Umbilical cord (tissue), 2 donors: ENCODE data around the gene GNA12. TPM values are rescaled to one million over a fixed set of nuclear protein-coding genes. Genes with fewer than 3 reads are reported as not detected.
A peak's percentile ranks its signal among the peaks of the same experiment; 100 is the strongest.
"Not testable (repeated sequence)": the region's sequence is repeated elsewhere in the genome, so short reads cannot be mapped to it uniquely, and the experiment has no call there.

Experiments
- DNase-seq: peaks from one replicate; pipeline ENCODE4 v3.0.0-alpha.2; 2015; ENCODE audit warnings: low spot score
- total RNA-seq: library from RNA; depleted of rRNA; stranded (reverse); fragments of >200 nt; gene quantifications from one replicate; pipeline ENCODE4 v1.2.3, GENCODE V29; 2014; ENCODE audit warnings: low replicate concordance; ENCODE audit not compliant: insufficient read depth

The GNA12 gene
- total RNA-seq, 1 donor from 2014 or later = 34.7 TPM

- no peak for DNase-seq
Measured at GRCh38 chr7:2729031-2729892, 114.8 kb downstream of the GNA12 start.

- no peak for DNase-seq
Measured at GRCh38 chr7:2728316-2729030, 115.6 kb downstream of the GNA12 start.

GRCh38 chr7:2727206-2727605 is 116.9 kb downstream of the GNA12 start:
- not testable (repeated sequence) for DNase-seq

DNA sequence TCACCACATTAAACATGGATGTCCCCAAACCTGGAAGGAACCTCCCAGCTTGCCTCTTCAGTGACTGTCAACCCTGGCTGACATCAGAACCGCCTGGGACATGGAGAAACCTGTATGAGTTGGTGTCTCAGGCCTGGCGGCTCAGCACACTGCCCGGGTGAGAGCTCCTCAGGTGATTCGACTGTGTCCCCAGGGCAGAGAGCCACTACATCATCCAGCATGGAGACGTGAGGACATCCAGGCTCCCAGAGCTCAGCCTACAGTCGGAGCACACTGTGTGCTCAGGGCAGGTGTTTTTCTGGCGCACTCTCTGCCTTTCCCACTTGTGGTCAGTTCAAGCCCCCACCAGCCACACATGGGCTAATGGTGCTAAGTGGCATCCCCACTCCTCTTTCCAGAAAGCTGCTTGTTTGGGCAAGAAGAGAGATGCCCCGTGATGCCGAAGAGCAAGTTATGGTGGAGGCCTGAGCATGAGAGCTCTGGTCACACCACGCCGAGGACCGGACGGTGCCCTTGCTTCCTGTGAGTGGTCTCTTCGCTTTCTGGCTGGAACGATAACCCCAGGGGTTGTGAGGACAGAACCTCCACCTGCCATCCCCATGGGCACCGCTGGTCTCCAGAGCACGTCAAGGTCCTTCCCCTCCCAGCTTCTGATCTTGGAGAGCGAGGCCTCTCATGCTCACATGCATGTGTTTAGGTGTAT is 117.6 kb downstream of the GNA12 start:
- DNase-seq = no peak

DNA sequence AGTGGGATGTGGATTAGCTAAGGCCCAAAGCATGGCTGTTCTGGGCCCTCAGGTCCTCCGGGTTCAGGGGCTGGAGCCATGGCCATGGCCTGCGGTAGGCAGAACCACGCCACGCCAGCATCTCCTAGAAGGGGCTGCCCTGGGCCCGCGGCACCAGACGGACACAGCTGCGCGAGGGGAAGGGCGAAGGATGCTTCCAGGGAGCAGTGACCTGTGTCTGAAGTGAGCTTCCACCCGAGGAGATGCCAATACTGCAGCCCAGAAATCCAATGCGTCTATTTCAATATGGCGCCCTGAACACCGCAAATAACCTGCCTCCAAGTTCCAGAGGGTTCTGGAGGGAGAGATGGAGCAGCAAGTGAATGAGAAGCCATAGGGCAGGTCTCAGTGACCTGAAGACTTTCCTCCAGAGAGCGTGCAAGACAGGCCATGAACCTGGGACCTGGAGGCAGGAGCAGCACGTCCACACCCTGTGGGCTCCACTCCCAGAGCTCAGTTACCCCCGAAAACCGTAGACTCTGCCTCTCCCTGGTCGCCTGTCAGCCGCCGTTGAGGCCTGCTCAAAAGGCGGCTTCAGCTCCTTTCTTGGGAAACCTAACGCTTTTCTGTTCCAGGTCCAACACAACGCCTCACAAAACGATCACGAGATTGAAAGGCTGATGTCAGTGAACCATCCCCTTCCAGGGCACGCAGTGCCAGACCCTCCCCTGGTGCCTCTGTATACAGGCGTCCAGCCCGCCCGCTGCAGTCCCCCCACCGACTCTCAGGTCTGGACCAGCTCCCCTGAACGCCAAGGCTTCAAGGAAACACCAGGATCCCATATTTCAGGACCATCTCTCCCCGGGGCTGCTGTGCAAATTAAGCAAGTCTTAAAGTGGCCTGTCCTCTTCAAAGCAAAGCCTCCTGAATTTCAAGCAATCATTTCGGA is 118.7 kb downstream of the GNA12 start:
- DNase-seq = no peak

GRCh38 chr7:2724453-2725177 is 119.5 kb downstream of the GNA12 start:
- no peak for DNase-seq

- not testable (repeated sequence) for DNase-seq
Measured at GRCh38 chr7:2724036-2724435, 120.1 kb downstream of the GNA12 start.

DNA sequence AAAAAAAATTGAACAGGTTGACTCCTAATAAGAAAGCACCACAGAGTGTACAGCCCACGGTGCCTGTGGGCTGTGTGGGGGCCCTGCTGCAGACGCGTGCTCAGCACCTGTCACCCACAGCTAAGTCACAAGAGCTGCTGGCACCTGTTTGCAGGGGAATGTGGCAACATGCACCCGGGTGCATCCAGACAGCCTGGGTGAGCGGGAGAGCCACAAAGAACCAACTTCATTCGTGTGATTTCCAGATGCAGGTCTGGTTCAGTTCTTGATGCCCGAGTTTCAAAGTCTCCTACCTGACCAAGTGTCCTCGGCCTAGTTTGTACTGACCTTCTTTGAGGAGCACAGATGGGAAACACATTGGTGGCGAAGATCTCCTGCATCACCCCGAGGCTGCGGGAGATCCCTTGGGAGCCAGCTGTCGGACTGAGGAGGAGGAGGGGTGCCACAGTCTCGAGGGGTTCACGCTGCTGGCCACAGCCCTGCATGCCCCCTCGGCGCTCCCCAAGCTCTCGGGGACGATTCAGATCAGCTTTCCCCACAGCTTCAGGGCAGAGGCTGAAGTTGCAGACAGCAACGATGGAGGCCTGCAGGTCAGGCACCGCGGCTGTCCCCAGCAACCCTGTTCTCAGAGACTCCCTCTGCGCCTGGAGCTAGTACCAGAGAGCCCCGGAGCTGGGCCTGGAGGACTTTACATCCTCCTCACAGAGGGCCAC is 120.8 kb downstream of the GNA12 start:
- no peak for DNase-seq

DNA sequence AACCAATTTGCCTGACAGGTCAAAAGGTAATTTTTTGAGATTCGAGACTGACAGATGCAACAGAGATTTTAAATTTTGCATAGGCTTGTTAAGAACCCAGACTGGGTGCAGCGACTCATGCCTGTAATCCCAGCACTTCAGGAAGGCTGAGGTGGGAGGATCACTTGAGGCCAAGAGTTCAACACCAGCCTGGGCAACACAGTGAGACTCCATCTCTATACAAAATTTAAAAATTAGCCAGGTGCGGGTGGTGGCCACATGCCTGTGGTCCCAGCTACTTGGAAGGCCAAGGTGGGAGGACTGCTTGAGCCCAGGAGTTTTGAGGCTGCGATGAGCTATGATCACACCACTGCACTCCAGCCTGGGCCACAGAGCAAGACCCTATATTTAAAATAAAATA is 121.5 kb downstream of the GNA12 start:
- no peak for DNase-seq

DNA sequence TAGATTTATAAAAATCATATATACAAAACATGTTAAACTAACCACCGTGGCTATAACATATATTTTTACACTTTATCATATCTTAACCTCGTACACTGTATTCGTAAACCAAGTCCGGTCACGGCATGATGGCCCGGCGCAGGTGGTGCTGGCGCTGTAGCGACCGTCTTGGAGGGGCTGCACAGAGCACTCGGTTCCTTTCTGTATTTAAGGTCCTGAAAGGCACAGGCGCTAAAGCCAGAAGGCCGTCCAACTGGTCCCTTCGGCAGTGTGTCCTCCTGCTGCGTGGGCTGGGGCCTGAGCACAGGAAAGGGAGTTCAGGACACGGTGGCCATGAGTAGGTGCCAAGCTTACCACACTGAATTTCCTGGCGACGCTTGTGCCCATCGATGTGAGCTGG is 122.3 kb downstream of the GNA12 start:
- DNase-seq = no peak

- no peak for DNase-seq
Measured at GRCh38 chr7:2720024-2720423, 124.1 kb downstream of the GNA12 start.

- no peak for DNase-seq
Measured at GRCh38 chr7:2719007-2719406, 125.1 kb downstream of the GNA12 start.

DNA sequence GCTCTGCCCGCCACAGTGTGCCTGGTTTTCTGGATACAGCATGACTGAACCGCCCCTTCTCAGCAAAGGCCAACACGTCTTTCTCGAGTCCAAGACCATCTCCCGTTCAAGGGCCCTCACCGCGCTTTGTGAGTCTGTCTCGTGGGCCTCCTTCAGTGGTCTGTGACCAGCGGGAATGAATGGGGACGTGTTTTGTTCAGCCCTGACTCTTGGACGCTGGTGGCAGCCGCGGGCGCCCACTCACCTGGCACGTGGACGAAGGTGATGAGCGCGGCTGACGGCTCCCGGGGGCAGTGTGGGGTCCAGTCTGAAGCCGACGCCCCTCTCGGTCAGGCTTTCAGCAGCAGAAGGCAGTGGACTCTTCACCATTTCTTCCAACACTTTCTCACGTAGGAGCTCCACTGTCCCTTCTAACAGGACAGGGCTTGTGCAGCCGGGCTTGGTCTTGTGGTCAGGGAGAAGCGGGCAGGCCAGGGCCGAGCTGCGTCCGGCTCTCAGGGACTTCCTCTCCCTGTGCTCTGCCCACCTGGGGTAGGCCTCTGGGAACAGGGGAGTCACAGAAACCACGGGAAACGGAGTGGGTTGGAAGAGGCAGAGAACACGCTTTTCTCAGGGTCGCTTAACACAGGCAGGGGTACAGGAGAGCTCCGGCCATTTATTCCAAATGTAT is 125.7 kb downstream of the GNA12 start:
- DNase-seq = no peak

DNA sequence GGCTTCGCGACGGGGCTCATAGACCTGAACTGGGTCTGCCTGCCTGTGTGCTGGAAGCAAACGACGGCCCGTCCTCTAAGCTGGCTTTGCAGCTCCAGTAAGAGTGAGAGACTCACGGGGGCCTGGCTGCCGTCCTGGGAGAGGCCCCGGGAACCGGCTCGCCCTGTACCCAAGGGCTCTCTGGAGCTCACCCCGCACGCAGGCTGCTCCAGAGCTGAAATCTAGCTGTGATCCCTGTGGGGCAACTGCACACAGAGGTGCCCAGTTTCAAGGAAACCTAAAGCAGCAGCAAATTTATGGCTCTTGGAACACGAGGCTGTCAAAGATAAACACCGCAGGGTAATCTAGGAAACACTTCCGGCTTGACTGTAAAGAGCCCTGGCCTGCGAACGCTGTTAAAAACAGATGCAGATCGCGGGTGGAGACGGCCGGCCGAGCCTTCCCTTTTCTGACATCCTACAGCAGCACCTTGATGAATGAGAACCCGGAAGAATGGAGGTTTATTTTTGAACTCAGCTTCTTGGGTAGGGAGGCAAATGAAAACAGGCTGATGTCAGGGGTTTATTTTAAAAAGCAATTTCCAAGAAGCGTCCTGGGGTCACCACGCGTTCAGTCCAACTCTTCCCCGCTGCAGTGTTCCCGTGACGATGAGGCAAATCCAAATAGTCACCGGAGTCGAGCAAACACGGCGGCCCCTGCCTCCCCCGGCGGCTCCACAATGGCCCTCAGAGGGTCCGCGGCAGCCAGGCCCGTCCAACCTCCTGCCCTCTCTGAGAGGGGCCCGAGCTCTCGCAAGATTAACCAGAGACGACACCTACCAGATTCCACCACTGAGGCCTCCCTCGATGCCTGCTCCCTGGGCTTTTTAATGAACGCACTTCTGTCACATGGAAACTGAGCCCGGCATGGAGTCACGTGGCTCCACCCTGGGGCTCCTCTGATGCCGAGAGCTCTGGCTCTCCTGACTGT is 126.5 kb downstream of the GNA12 start:
- peak; percentile 83 for DNase-seq

DNA sequence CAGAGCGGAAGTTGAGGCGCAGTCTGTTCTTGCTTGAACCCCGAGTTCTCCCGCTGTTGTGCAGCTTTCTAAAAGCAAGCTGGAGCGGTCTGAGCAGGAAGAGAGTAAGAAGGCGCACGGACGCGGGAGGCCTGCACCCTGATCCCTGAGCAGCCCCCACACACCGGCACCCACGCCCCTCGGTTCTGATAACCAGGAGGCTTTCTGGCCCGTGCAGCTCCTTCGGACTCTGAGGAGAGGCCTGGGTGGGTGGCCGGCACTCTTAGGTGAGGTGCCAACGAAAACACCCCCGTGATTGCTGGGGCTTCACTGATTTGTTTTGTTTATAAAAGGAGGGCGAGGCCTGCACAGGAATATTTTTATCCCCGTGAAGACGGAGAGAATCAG is 127.2 kb downstream of the GNA12 start:
- DNase-seq = no peak

GRCh38 chr7:2716488-2716887 is 127.6 kb downstream of the GNA12 start:
- DNase-seq = no peak

DNA sequence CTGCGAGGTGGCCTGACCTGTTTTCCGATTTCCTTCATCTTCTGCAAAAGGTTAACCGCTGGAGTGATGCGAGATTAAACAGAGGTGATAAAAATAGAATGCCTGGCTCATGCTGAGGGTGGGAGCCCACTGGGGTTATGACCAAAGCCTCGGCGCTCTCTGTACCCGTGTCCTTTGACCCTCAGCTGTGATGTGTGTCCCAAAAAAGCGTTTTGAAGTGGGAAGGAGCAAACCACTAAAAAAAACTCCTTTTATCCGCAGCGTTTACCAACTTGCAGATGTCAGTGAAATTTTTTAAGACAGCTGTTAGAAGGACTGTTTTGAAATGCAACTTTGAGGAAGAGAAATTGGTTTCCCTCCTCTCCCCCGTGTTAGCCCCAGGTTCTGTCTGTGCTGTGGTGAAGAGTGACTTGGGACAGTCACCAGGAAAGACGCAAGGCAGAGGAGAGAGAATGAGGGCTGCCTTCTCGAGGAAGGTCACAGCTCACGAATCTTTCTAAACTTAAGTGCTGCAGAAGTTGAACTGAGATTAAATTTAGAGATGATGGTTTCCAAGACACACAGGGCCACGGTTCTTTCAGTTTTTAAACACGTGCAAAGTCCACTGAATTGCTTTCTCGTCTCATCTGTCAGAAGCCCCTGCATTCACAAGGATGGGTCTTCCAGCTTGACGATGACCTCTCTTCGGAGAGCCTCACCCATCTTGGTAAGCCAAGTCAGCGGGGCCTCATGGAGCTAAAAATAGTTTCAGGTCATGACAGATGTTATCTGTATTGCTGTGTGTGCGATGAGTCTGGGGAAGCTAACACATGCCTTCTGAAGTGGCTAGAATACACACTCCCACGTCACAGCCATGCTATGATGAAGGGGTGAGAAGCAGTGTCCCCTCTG is 128.5 kb downstream of the GNA12 start:
- DNase-seq = peak; percentile 54
